ENCODE results near the gene PDE3B. TPM values are rescaled to one million over a fixed set of nuclear protein-coding genes. Genes with fewer than 3 reads are reported as not detected.

PDE3B gene
- total and polyA plus RNA-seq, 7 experiments from 2014 or later = 49.7 to 268 (median 139) TPM

- peak overlapping the region in 5 of 10 donors; percentile 54 to 78 (median 62) for H3K4me3 Mint-ChIP-seq
- H3K27ac ChIP-seq (ENCODE audit: low read depth, low read length) = peak overlapping the region; percentile 72
- ChIA-PET POLR2A (interaction anchor here (0.6 to 5.9 kb wide), 25 partner anchors 9 to 265 kb away, joined by 3 to 48 read pairs (median 4); partner anchors contain the start of genes COPB1, CYP2R1, PDE3B and PSMA1), CTCF (interaction anchor here (0.6 to 3.1 kb wide), 8 partner anchors 25 to 251 kb away, joined by 3 to 11 read pairs (median 4); no protein-coding TSS in a partner anchor)
- DNase-seq = peak in 7 of 9 donors; percentile 82 to 95 (median 92)
- H3K4me3 ChIP-seq (ENCODE audit: low read length) = peak overlapping the region; percentile 30
- peaks cover 0 to 5% (median 0%) of the 10 kb centered on the region in 11 donors for H3K9me3 Mint-ChIP-seq
- H3K27me3 ChIP-seq (ENCODE audit: control insufficient read depth in 2 of 2, insufficient read depth in 2 of 2, low read length in 2 of 2) = no peaks in the 10 kb centered on the region
- H3K9me3 ChIP-seq (ENCODE audit: control insufficient read depth in 2 of 3, low read length in 3 of 3) = no peaks in the 10 kb centered on the region
- H3K4me1 Mint-ChIP-seq = peaks cover 15 to 54% (median 34%) of the 10 kb centered on the region in 7 donors
- ATAC-seq = peak; percentile 95
- H3K36me3 Mint-ChIP-seq = peaks cover 0 to 9% (median 0%) of the 10 kb centered on the region in 5 donors
- H3K27me3 Mint-ChIP-seq = no peaks in the 10 kb centered on the region
- no peak overlapping the region for H3K27ac Mint-ChIP-seq
- peaks cover 36 to 61% of the 10 kb centered on the region in 2 donors for H3K4me1 ChIP-seq (ENCODE audit: control insufficient read depth in 2 of 2, insufficient read depth in 2 of 2, low read length in 2 of 2)
- intact Hi-C loops (cut with micrococcal nuclease) = loop anchor here (1.0 to 5.0 kb wide), 16 partner anchors 9 to 896 kb away; partner anchors contain the start of genes COPB1 (in 2 of the 2), PSMA1 (in 2 of the 2) and RRAS2 (in 1 of the 2)
- H3K36me3 ChIP-seq (ENCODE audit: control insufficient read depth in 2 of 3, insufficient read depth in 3 of 3, low read length in 3 of 3) = no peaks in the 10 kb centered on the region
These were observed 121.2 kb downstream of the PDE3B start for GRCh38 chr11:14764579-14765527.

DNA sequence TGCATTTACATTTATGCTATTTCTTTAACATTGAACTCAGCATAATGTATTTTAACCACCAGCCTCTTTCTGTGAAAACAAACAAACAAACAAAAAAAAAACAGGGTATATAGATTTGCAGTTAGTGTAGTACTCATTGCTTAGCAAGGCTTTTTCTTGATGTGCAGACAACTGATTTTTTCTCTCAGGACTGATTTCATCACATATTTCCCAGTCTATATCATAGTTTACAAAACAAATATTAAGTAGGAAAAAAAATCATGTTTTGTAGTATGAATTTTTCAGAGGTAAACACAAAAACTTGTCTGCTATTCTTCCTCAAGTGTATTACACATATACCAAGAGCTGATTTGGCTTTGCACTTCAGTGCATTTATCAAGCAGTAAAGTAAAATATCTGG, 123.0 kb downstream of the PDE3B start:
- H3K9me3 ChIP-seq (ENCODE audit: control insufficient read depth in 2 of 3, low read length in 3 of 3) = no peaks in the 10 kb centered on the region
- H3K4me3 ChIP-seq (ENCODE audit: low read length) = no peak overlapping the region
- Mint-ChIP-seq H3K4me3 (peak overlapping the region in 7 of 10 donors; percentile 9 to 64 (median 49)), H3K9me3 (peaks cover 0 to 5% (median 0%) of the 10 kb centered on the region in 11 donors), H3K27me3 (no peaks in the 10 kb centered on the region), H3K27ac (peak overlapping the region in 7 of 9 donors; percentile 66 to 92 (median 81)), H3K4me1 (peaks cover 15 to 57% (median 43%) of the 10 kb centered on the region in 7 donors), H3K36me3 (peaks cover 0 to 12% (median 0%) of the 10 kb centered on the region in 5 donors)
- no peak for ATAC-seq
- POLR2A ChIA-PET = interaction anchor here (2.3 to 5.9 kb wide), 3 partner anchors 122 to 247 kb away, joined by 8 to 48 read pairs (median 12); partner anchors contain the start of genes PDE3B and PSMA1
- intact Hi-C loops (cut with micrococcal nuclease) = loop anchor here in 1 of 2 donors (1.0 to 5.0 kb wide), 2 partner anchors 19 to 409 kb away; partner anchors contain the start of gene RRAS2
- H3K4me1 ChIP-seq (ENCODE audit: control insufficient read depth in 2 of 2, insufficient read depth in 2 of 2, low read length in 2 of 2) = peaks cover 36 to 76% of the 10 kb centered on the region in 2 donors
- DNase-seq = no peak
- H3K27ac ChIP-seq (ENCODE audit: low read depth, low read length) = peak overlapping the region; percentile 72
- H3K27me3 ChIP-seq (ENCODE audit: control insufficient read depth in 2 of 2, insufficient read depth in 2 of 2, low read length in 2 of 2) = no peaks in the 10 kb centered on the region
- no peaks in the 10 kb centered on the region for H3K36me3 ChIP-seq (ENCODE audit: control insufficient read depth in 2 of 3, insufficient read depth in 3 of 3, low read length in 3 of 3)
- CTCF ChIA-PET = interaction anchor here (0.5 to 3.1 kb wide), 4 partner anchors 18 to 251 kb away, joined by 3 to 11 read pairs (median 3); no protein-coding TSS in a partner anchor

GRCh38 chr11:14768526-14769188, 125.1 kb downstream of the PDE3B start:
- Mint-ChIP-seq H3K36me3 (peaks cover 0 to 20% (median 1%) of the 10 kb centered on the region in 5 donors), H3K27ac (peak overlapping the region; percentile 68 to 94 (median 84)), H3K4me3 (peak overlapping the region in 9 of 10 donors; percentile 12 to 82 (median 58)), H3K4me1 (peaks cover 15 to 61% (median 50%) of the 10 kb centered on the region in 7 donors), H3K27me3 (no peaks in the 10 kb centered on the region), H3K9me3 (peaks cover 0 to 5% (median 0%) of the 10 kb centered on the region in 11 donors)
- DNase-seq (peak in 6 of 9 donors; percentile 29 to 53 (median 37)), ATAC-seq (peak; percentile 49)
- ChIA-PET CTCF (interaction anchor here (0.7 to 2.1 kb wide), 6 partner anchors 26 to 183 kb away, joined by 3 to 5 read pairs (median 4); partner anchors contain the start of gene PDE3B), POLR2A (interaction anchor here (0.6 to 5.9 kb wide), 4 partner anchors 20 to 274 kb away, joined by 3 to 48 read pairs (median 4); partner anchors contain the start of gene PDE3B)
- H3K4me1 ChIP-seq (ENCODE audit: control insufficient read depth in 2 of 2, insufficient read depth in 2 of 2, low read length in 2 of 2) = peaks cover 27 to 56% of the 10 kb centered on the region in 2 donors
- peak overlapping the region; percentile 67 for H3K27ac ChIP-seq (ENCODE audit: low read depth, low read length)
- H3K27me3 ChIP-seq (ENCODE audit: control insufficient read depth in 2 of 2, insufficient read depth in 2 of 2, low read length in 2 of 2) = no peaks in the 10 kb centered on the region
- no peaks in the 10 kb centered on the region for H3K36me3 ChIP-seq (ENCODE audit: control insufficient read depth in 2 of 3, insufficient read depth in 3 of 3, low read length in 3 of 3)
- intact Hi-C loops (cut with micrococcal nuclease) = loop anchor here (1.0 to 5.0 kb wide), 3 partner anchors 14 to 411 kb away; partner anchors contain the start of gene RRAS2 (in 1 of the 2)
- H3K9me3 ChIP-seq (ENCODE audit: control insufficient read depth in 2 of 3, low read length in 3 of 3) = no peaks in the 10 kb centered on the region
- no peak overlapping the region for H3K4me3 ChIP-seq (ENCODE audit: low read length)

- peaks cover 8 to 56% (median 26%) of the 10 kb centered on the region in 5 donors for H3K36me3 Mint-ChIP-seq
- H3K27ac Mint-ChIP-seq = peak overlapping the region; percentile 1 to 87 (median 62)
- Histone ChIP-seq H3K36me3 (ENCODE audit: control insufficient read depth in 2 of 3, insufficient read depth in 3 of 3, low read length in 3 of 3) (no peaks in the 10 kb centered on the region), H3K27ac (ENCODE audit: low read depth, low read length) (no peak overlapping the region), H3K4me3 (ENCODE audit: low read length) (no peak overlapping the region), H3K9me3 (ENCODE audit: control insufficient read depth in 2 of 3, low read length in 3 of 3) (no peaks in the 10 kb centered on the region), H3K27me3 (ENCODE audit: control insufficient read depth in 2 of 2, insufficient read depth in 2 of 2, low read length in 2 of 2) (no peaks in the 10 kb centered on the region), H3K4me1 (ENCODE audit: control insufficient read depth in 2 of 2, insufficient read depth in 2 of 2, low read length in 2 of 2) (peaks cover 0 to 28% of the 10 kb centered on the region in 2 donors)
- H3K9me3 Mint-ChIP-seq = peaks cover 0 to 12% (median 1%) of the 10 kb centered on the region in 11 donors
- ATAC-seq = peak; percentile 48
- CTCF ChIA-PET = no interaction called here
- intact Hi-C loops (cut with micrococcal nuclease) = loop anchor here in 1 of 2 donors (1.0 kb wide), 1 partner anchor 236 kb away; no protein-coding TSS in a partner anchor
- POLR2A ChIA-PET = interaction anchor here (0.6 to 1.4 kb wide), 3 partner anchors 8 to 122 kb away, joined by 3 to 7 read pairs (median 3); no protein-coding TSS in a partner anchor
- peaks cover 9 to 76% (median 63%) of the 10 kb centered on the region in 7 donors for H3K4me1 Mint-ChIP-seq
- peak in 4 of 9 donors; percentile 35 to 48 (median 44) for DNase-seq
- H3K4me3 Mint-ChIP-seq = peak overlapping the region in 3 of 10 donors; percentile 33 to 49 (median 36)
- no peaks in the 10 kb centered on the region for H3K27me3 Mint-ChIP-seq
These were observed 130.2 kb downstream of the PDE3B start for GRCh38 chr11:14773755-14774154.

GRCh38 chr11:14774721-14775120, 131.1 kb downstream of the PDE3B start:
- Histone ChIP-seq H3K36me3 (ENCODE audit: control insufficient read depth in 2 of 3, insufficient read depth in 3 of 3, low read length in 3 of 3) (no peaks in the 10 kb centered on the region), H3K4me3 (ENCODE audit: low read length) (no peak overlapping the region), H3K27ac (ENCODE audit: low read depth, low read length) (no peak overlapping the region), H3K4me1 (ENCODE audit: control insufficient read depth in 2 of 2, insufficient read depth in 2 of 2, low read length in 2 of 2) (peaks cover 0 to 22% of the 10 kb centered on the region in 2 donors), H3K9me3 (ENCODE audit: control insufficient read depth in 2 of 3, low read length in 3 of 3) (no peaks in the 10 kb centered on the region), H3K27me3 (ENCODE audit: control insufficient read depth in 2 of 2, insufficient read depth in 2 of 2, low read length in 2 of 2) (no peaks in the 10 kb centered on the region)
- no peak for DNase-seq
- intact Hi-C loops (cut with micrococcal nuclease) = no loop called here
- Mint-ChIP-seq H3K9me3 (peaks cover 0 to 18% (median 3%) of the 10 kb centered on the region in 11 donors), H3K36me3 (peaks cover 10 to 63% (median 30%) of the 10 kb centered on the region in 5 donors), H3K27ac (peak overlapping the region in 6 of 9 donors; percentile 8 to 66 (median 34)), H3K4me1 (peaks cover 7 to 75% (median 58%) of the 10 kb centered on the region in 7 donors), H3K27me3 (no peaks in the 10 kb centered on the region), H3K4me3 (peak overlapping the region in 4 of 10 donors; percentile 6 to 15 (median 8))
- CTCF ChIA-PET = no interaction called here
- no peak for ATAC-seq
- POLR2A ChIA-PET = interaction anchor here (1.4 kb wide), 1 partner anchor 9 kb away, joined by 7 read pairs; no protein-coding TSS in a partner anchor
